DLD1 (cell line): ENCODE measurements around the gene MAP6.

Source experiments
- in situ Hi-C: cut with HindIII; loops from 2 replicates; pipeline ENCODE4 v1.10.0; 2017; ENCODE audit warnings: low sequenced_read_pairs

The MAP6 gene

GRCh38 chr11:75571625-75572024, 97.2 kb downstream of the MAP6 start:
- in situ Hi-C loops, result no loop called here

- in situ Hi-C loops, result no loop called here
Observed at GRCh38 chr11:75570559-75571139, 98.2 kb downstream of the MAP6 start.

- in situ Hi-C loops, result no loop called here
Observed at GRCh38 chr11:75568616-75569219, 100.1 kb downstream of the MAP6 start.

- in situ Hi-C loops, result no loop called here
Observed at GRCh38 chr11:75567971-75568370, 100.9 kb downstream of the MAP6 start.

GRCh38 chr11:75566763-75567279, 102.0 kb downstream of the MAP6 start:
- in situ Hi-C loops, result no loop called here

- in situ Hi-C loops, result no loop called here
Observed at GRCh38 chr11:75565916-75566762, 102.7 kb downstream of the MAP6 start.

GRCh38 chr11:75565221-75565814, 103.5 kb downstream of the MAP6 start:
- in situ Hi-C loops, result no loop called here

GRCh38 chr11:75563978-75564552, 104.8 kb downstream of the MAP6 start:
- in situ Hi-C loops, result no loop called here

- in situ Hi-C loops, result no loop called here
Observed at GRCh38 chr11:75563501-75563977, 105.3 kb downstream of the MAP6 start.

- in situ Hi-C loops, result no loop called here
Observed at GRCh38 chr11:75562836-75563484, 105.9 kb downstream of the MAP6 start.

GRCh38 chr11:75562048-75562835, 106.6 kb downstream of the MAP6 start, which contains the start of gene SERPINH1:
TSS of gene SERPINH1 (plus strand) at chr11:75562253. CDS start at chr11:75566350, 4,097 bp downstream.
- in situ Hi-C loops, result no loop called here

- in situ Hi-C loops, result no loop called here
Observed at GRCh38 chr11:75561426-75562047, 107.3 kb downstream of the MAP6 start.

- in situ Hi-C loops, result no loop called here
Observed at GRCh38 chr11:75560644-75561043, 108.2 kb downstream of the MAP6 start.

GRCh38 chr11:75558939-75559843, 109.6 kb downstream of the MAP6 start:
- in situ Hi-C loops, result no loop called here

GRCh38 chr11:75557666-75558494, 111.0 kb downstream of the MAP6 start:
- in situ Hi-C loops, result no loop called here

- in situ Hi-C loops, result no loop called here
Observed at GRCh38 chr11:75556275-75556674, 112.6 kb downstream of the MAP6 start.
